ENCODE measurements around the gene RPSA. TPM values are rescaled to one million over a fixed set of nuclear protein-coding genes. Genes with fewer than 3 reads are reported as not detected.
"Not testable (repeated sequence)": the region's sequence is repeated elsewhere in the genome, so short reads cannot be mapped to it uniquely, and the experiment has no call there.

Gene RPSA
- total RNA-seq, result 1,000 to 10,000 TPM; 3,309 to 3,414 TPM

DNA sequence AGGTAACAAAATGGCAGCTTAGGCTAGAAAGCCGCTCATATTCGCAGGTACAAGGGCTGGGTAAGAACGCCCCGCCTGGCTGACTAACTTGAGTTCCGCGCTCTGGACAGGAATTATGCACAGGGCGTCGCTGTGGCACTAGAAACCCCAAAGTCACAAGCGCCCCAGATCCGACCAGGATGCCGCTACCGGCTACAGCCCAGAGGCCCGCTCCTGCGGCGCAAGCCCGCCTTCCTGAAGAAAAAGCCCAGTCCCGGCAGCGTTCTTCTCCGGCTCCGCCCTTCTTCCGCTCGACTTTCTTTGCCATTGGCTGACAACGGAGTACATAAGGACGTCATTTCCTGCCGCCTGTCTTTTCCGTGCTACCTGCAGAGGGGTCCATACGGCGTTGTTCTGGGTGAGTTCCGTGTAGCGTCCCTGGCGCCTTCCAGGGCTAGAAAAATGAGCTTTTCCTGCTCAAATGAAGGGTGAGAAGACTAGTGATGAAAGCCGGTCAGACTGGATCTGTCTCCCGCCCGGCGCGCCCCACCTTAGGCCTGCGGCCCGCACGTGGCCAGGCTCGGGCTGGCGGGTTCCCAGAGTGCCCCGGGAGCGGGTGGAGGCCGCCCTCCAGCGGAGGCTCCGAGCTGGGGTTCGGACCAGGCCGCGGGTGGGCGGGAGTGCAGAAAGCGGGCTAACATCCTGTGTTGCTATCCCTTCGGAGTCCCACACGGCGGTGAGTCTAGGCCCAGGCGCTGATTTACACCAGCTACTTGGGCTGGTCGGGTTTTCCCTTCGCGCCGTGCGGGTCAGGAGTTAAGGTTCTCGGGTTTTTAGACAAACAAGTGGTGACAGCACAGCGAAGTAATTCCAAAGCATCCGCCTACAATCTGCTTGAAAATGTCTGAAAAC lies at the start of gene RPSA:
TSS of gene RPSA (plus strand) at position 353 of the 891 bp plus-strand sequence. CDS start 934 bp downstream, outside the sequence.
- H3K4me3 Mint-ChIP-seq, result peak within 1 kb of the TSS; percentile 94
- CTCF ChIA-PET, result interaction anchor here (0.7 to 3.0 kb wide), 4 partner anchors 10 to 114 kb away, joined by 3 to 12 read pairs (median 5); no protein-coding TSS in a partner anchor
- DNase-seq, result peak; percentile 98
- no peaks in the 10 kb centered on the region for H3K9me3 Mint-ChIP-seq
- intact Hi-C loops (cut with micrococcal nuclease), result loop anchor here (1.0 to 5.0 kb wide), 11 partner anchors 23 to 1792 kb away; partner anchors contain the start of genes CTNNB1, EIF1B, SCN11A and SLC25A38
- H3K27me3 Mint-ChIP-seq (ENCODE audit: low read depth), result no peaks in the 10 kb centered on the region
- peaks cover 51% of the 10 kb centered on the region for H3K36me3 Mint-ChIP-seq (ENCODE audit: low read depth)
- peak within 1 kb of the TSS; percentile 96 for H3K27ac Mint-ChIP-seq
- peaks cover 41% of the 10 kb centered on the region for H3K4me1 Mint-ChIP-seq (ENCODE audit: low read depth)

DNA sequence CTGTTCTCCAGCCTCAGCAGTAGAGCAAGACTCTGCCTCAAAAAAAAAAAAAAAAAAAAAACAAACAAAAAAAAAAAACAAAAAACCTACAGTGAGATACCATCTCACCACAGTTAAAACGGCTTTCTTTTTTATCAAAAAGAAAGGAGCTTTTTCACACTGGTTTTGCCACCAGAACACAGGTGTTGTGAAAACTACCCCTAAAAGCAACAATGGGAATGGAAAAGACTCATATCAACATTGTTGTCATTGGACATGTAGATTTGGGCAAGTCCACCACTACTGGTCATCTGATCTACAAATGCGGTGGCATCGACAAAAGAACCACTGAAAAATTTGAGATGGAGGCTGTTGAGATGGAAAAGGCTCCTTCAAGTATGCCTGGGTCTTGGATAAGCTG lies 48.2 kb upstream of the RPSA start:
- intact Hi-C loops (cut with micrococcal nuclease), result no loop called here
- no peak overlapping the region for H3K4me3 Mint-ChIP-seq
- CTCF ChIA-PET, result no interaction called here
- no peaks in the 10 kb centered on the region for H3K9me3 Mint-ChIP-seq
- no peaks in the 10 kb centered on the region for H3K36me3 Mint-ChIP-seq (ENCODE audit: low read depth)
- H3K27me3 Mint-ChIP-seq (ENCODE audit: low read depth), result no peaks in the 10 kb centered on the region
- peaks cover 28% of the 10 kb centered on the region for H3K4me1 Mint-ChIP-seq (ENCODE audit: low read depth)
- no peak for DNase-seq
- no peak overlapping the region for H3K27ac Mint-ChIP-seq

DNA sequence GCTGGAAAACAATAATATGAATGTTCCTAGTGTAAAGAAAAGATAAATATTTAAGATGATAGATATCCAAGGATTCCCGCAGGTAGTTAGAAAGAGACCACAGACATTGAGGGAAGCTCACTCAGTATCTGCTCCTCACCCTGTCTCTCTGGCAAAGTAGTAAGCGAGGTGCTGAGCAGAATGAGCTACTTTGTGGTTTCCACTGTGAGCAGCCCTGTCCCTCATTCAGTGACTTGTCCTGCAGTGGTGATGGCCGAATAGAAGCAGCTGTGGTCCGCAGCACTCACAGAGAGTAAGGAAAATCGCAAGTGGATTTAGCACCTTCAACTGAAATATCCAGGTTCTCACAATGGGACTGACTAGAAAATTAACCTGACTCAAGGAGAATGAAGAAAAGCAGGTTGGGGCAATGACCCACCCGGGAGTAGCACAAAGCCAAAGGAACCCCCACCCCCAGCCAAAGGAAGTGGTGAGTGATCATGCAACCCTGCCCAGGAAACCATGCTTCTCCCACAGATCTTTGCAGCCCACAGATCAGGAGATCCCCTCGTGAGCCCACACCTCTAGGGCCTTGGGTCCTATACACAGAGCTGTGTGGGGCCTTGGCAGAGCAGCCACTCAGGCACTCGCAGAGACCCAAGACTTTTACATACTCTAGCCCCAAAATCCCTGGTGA lies 45.1 kb upstream of the RPSA start:
- intact Hi-C loops (cut with micrococcal nuclease), result loop anchor here (2.0 kb wide), 1 partner anchor 17 kb away; no protein-coding TSS in a partner anchor
- H3K27ac Mint-ChIP-seq, result peak overlapping the region; percentile 46
- no peaks in the 10 kb centered on the region for H3K9me3 Mint-ChIP-seq
- no peak overlapping the region for H3K4me3 Mint-ChIP-seq
- peaks cover 28% of the 10 kb centered on the region for H3K4me1 Mint-ChIP-seq (ENCODE audit: low read depth)
- CTCF ChIA-PET, result interaction anchor here (0.8 to 3.5 kb wide), 6 partner anchors 14 to 235 kb away, joined by 3 to 12 read pairs (median 3); no protein-coding TSS in a partner anchor
- H3K27me3 Mint-ChIP-seq (ENCODE audit: low read depth), result no peaks in the 10 kb centered on the region
- H3K36me3 Mint-ChIP-seq (ENCODE audit: low read depth), result no peaks in the 10 kb centered on the region
- peak; percentile 64 for DNase-seq

DNA sequence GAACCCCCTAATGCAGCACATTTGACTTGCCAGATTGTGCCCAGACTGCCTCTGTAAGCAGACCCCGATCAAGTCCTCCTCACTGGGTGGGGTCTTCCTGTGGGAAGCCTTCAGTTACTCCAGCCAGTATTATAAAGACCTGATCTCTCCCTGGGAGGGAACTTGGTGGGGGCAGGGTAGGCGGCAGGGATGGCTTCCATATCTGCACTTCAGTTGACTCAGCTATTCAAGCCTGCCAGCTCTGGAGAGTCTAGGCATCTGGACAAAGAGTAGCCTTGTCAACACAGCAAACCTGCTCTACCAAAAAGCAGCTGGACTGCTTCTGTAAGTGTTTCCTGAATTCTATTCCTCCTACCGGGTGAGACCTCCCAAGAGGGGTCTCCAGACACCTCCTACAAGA lies 44.3 kb upstream of the RPSA start:
- CTCF ChIA-PET, result interaction anchor here (0.7 to 3.5 kb wide), 3 partner anchors 12 to 69 kb away, joined by 4 to 12 read pairs (median 6); no protein-coding TSS in a partner anchor
- Mint-ChIP-seq H3K27me3 (ENCODE audit: low read depth) (no peaks in the 10 kb centered on the region), H3K9me3 (no peaks in the 10 kb centered on the region), H3K4me1 (ENCODE audit: low read depth) (peaks cover 28% of the 10 kb centered on the region), H3K27ac (no peak overlapping the region), H3K4me3 (no peak overlapping the region), H3K36me3 (ENCODE audit: low read depth) (no peaks in the 10 kb centered on the region)
- DNase-seq, result no peak
- intact Hi-C loops (cut with micrococcal nuclease), result no loop called here

DNA sequence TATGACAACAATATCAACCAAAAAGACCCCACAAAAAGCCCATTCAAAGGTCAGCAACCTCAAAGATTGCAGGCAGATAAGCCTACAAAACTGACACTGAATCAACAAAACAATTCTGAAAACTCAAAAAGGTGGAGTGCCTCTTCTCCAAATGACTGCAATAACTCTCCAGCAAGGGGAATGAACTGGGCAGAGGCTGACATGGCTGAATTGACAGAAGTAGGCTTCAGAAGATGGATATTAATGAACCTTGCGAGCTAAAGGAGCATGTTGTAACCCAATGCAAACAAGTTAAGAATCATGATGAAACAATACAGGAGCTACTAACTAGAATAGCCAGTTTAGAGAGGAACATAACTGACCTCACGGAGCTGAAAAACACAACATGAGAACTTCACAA lies 43.7 kb upstream of the RPSA start:
- Mint-ChIP-seq H3K27ac (no peak overlapping the region), H3K9me3 (no peaks in the 10 kb centered on the region), H3K4me1 (ENCODE audit: low read depth) (peaks cover 26% of the 10 kb centered on the region), H3K36me3 (ENCODE audit: low read depth) (no peaks in the 10 kb centered on the region), H3K4me3 (no peak overlapping the region), H3K27me3 (ENCODE audit: low read depth) (no peaks in the 10 kb centered on the region)
- CTCF ChIA-PET, result interaction anchor here (0.7 to 3.5 kb wide), 3 partner anchors 12 to 70 kb away, joined by 4 to 12 read pairs (median 6); no protein-coding TSS in a partner anchor
- DNase-seq, result no peak
- intact Hi-C loops (cut with micrococcal nuclease), result no loop called here

DNA sequence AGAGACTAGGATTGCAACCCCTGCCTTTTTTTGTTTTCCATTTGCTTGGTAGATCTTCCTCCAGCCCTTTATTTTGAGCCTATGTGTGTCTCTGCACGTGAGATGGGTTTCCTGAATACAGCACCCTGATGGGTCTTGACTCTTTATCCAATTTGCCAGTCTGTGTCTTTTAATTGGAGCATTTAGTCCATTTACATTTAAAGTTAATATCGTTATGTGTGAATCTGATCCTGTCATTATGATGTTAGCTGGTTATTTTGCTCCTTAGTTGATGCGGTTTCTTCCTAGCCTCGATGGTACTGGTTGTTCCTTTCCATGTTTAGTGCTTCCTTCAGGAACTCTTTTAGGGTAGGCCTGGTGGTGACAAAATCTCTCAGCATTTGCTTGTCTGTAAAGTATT lies 36.1 kb upstream of the RPSA start:
- H3K27ac Mint-ChIP-seq; H3K36me3 Mint-ChIP-seq (ENCODE audit: low read depth); H3K4me1 Mint-ChIP-seq (ENCODE audit: low read depth); DNase-seq; H3K4me3 Mint-ChIP-seq; intact Hi-C loops (cut with micrococcal nuclease); CTCF ChIA-PET; H3K27me3 Mint-ChIP-seq (ENCODE audit: low read depth); H3K9me3 Mint-ChIP-seq: not testable (repeated sequence)

DNA sequence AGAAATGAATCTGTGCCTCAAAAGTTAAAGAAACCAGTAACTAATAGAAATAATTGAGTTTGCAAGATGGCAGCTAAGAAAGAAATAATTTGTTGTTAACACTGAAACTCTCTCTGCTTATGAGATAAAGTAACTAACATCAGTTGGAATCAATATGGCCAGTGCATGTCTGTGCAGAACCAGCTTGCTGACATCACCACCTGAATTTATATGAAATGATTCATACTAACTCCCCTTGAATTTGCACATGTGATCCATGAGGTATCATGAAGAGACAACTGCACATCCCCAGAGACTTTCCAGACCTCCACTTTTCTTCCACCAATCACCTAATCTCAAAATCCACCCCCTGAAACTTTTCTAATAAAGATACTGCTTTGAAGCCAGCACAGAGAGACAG lies 33.7 kb upstream of the RPSA start:
- CTCF ChIA-PET, result interaction anchor here (0.6 to 3.2 kb wide), 4 partner anchors 22 to 158 kb away, joined by 3 to 16 read pairs (median 3); no protein-coding TSS in a partner anchor
- intact Hi-C loops (cut with micrococcal nuclease), result no loop called here
- no peak overlapping the region for H3K4me3 Mint-ChIP-seq
- DNase-seq, result no peak
- no peaks in the 10 kb centered on the region for H3K4me1 Mint-ChIP-seq (ENCODE audit: low read depth)
- H3K27ac Mint-ChIP-seq, result no peak overlapping the region
- H3K36me3 Mint-ChIP-seq (ENCODE audit: low read depth), result no peaks in the 10 kb centered on the region
- no peaks in the 10 kb centered on the region for H3K27me3 Mint-ChIP-seq (ENCODE audit: low read depth)
- H3K9me3 Mint-ChIP-seq, result peaks cover 3% of the 10 kb centered on the region

DNA sequence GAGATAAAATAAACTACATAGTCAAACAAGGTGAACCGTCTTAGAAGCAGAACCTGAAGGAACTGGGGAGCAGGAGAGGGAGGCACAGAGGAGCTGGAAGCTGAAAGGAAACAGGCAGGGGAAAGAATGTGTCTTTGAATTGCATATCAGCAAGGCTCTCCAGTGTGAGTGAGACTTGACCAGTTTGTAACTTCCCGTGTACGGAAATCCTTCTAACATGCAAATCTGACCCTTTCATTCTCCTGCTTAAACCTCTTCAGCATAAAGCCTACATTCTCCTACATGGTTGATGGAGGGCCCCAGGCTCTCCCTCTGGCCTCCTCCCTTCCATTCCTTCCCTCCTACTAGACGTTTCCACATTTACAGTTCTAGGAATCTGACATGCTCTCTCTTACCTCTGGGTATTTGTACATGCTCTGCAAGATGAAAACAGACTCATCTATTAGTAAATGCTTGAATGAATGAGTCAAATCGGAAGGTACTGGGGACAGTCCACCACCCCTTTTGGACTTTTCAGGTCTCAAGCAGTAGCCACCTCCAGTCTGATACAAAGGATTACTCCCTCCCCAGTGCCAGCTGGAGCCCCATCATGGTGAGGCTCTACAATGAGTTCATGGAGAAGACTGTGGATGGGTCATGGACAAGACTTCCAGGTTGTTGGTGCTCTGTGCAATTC lies 29.4 kb upstream of the RPSA start:
- Mint-ChIP-seq H3K9me3 (no peaks in the 10 kb centered on the region), H3K27ac (no peak overlapping the region), H3K4me1 (ENCODE audit: low read depth) (no peaks in the 10 kb centered on the region), H3K27me3 (ENCODE audit: low read depth) (no peaks in the 10 kb centered on the region), H3K36me3 (ENCODE audit: low read depth) (no peaks in the 10 kb centered on the region), H3K4me3 (no peak overlapping the region)
- DNase-seq, result no peak
- intact Hi-C loops (cut with micrococcal nuclease), result no loop called here
- CTCF ChIA-PET, result interaction anchor here (0.7 to 5.7 kb wide), 12 partner anchors 14 to 269 kb away, joined by 3 to 81 read pairs (median 6); no protein-coding TSS in a partner anchor

DNA sequence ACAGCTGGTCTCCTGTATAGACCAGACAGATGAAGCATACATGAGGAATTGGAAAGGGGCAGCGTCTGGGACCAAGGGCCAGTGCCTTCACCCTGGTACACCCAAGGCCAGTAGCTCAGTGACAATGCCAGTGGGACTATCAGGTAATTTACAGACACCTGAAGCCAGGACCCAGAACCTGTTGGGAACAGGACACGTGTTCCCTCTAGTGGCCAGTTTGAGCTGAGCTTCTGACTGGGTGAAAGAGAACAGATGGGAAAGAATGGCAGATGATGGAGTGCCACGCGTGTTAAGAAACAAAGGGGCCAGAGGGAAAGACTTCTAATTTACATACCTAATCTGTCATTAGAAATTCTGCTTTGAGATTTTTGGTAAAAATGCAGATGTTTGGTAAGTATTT lies 28.4 kb upstream of the RPSA start:
- H3K4me1 Mint-ChIP-seq (ENCODE audit: low read depth), result peaks cover 4% of the 10 kb centered on the region
- H3K4me3 Mint-ChIP-seq, result no peak overlapping the region
- CTCF ChIA-PET, result interaction anchor here (0.8 to 5.7 kb wide), 18 partner anchors 9 to 270 kb away, joined by 3 to 81 read pairs (median 5); partner anchors contain the start of gene CX3CR1
- DNase-seq, result peak; percentile 78
- no peaks in the 10 kb centered on the region for H3K27me3 Mint-ChIP-seq (ENCODE audit: low read depth)
- no peaks in the 10 kb centered on the region for H3K9me3 Mint-ChIP-seq
- no peak overlapping the region for H3K27ac Mint-ChIP-seq
- H3K36me3 Mint-ChIP-seq (ENCODE audit: low read depth), result no peaks in the 10 kb centered on the region
- intact Hi-C loops (cut with micrococcal nuclease), result loop anchor here (1.0 to 2.0 kb wide), 3 partner anchors 17 to 188 kb away; no protein-coding TSS in a partner anchor

DNA sequence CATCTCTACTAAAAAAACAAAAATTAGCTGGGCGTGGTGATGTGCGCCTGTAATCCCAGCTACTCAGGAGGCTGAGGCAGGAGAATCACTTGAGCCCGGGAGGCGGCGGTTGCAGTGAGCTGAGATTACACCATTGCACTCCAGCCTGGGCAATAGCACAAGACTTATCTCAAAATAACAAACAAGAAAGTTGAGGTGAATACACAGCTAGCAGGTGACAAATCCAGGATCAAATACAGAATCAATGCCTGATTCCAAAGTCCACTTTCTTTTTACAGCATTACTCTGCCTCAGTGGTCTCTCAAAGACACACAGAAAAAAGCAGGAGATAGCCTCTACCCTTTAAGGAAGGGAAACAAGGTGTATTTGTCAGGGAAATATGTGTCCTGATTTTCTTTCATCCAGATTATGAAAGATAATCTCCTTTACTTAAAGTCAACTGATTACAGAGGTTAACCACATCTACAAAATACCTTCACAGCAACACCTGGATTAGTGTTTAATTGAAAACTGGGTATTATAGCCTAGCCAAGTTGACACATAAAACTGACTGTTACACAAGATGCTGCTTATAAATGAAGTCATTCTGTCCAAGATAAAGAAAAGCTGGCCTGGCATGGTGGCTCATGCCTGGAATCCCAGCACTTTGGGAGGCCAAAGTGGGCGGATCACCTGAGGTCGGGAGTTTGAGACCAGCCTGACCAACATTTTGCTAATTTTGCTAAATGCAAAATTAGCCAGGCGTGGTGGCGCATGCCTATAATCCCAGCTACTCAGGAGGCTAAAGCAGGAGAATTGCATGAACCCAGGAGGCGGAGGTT lies 27.4 kb upstream of the RPSA start:
- Mint-ChIP-seq H3K4me3 (no peak overlapping the region), H3K36me3 (ENCODE audit: low read depth) (no peaks in the 10 kb centered on the region), H3K27ac (no peak overlapping the region), H3K27me3 (ENCODE audit: low read depth) (no peaks in the 10 kb centered on the region), H3K4me1 (ENCODE audit: low read depth) (peaks cover 4% of the 10 kb centered on the region), H3K9me3 (no peaks in the 10 kb centered on the region)
- CTCF ChIA-PET, result interaction anchor here (0.6 to 5.7 kb wide), 14 partner anchors 16 to 263 kb away, joined by 3 to 81 read pairs (median 6); partner anchors contain the start of gene CX3CR1
- no peak for DNase-seq
- intact Hi-C loops (cut with micrococcal nuclease), result loop anchor here (1.0 to 2.0 kb wide), 3 partner anchors 18 to 189 kb away; no protein-coding TSS in a partner anchor

DNA sequence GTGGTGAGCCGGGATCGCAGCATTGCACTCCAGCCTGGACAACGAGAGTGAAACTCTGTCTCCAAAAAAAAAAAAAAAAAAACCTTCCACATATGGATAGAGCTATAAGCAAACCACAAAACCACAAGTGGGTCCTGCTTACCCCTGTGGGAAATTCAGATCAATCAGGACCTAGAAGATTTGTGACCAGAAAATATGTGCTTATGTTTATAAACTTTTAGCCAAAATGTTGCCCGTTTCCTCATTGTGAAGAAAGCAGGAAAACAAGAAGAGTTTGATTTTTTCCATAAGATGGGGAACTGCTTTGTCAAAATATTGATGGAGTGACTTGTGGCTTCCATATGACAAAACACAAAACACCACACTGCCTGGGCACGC lies 26.8 kb upstream of the RPSA start:
- Mint-ChIP-seq H3K27ac (no peak overlapping the region), H3K36me3 (ENCODE audit: low read depth) (no peaks in the 10 kb centered on the region), H3K4me3 (no peak overlapping the region), H3K4me1 (ENCODE audit: low read depth) (peaks cover 5% of the 10 kb centered on the region), H3K9me3 (no peaks in the 10 kb centered on the region), H3K27me3 (ENCODE audit: low read depth) (no peaks in the 10 kb centered on the region)
- intact Hi-C loops (cut with micrococcal nuclease), result loop anchor here (2.0 to 5.0 kb wide), 2 partner anchors 19 to 172 kb away; no protein-coding TSS in a partner anchor
- DNase-seq, result no peak
- CTCF ChIA-PET, result interaction anchor here (0.6 to 5.7 kb wide), 2 partner anchors 28 to 87 kb away, joined by 3 to 81 read pairs; no protein-coding TSS in a partner anchor
